Activated CD8-positive, alpha-beta memory T cell treated with anti-CD3 and anti-CD28 coated beads, Interleukin-2, amount 50 U/mL, for 1 hour (primary cell): ENCODE data around the gene EEF1AKMT2.

Experiments
- DNase-seq: peaks from one replicate; pipeline ENCODE4 v3.0.0-alpha.2; 2020; ENCODE audit errors: extremely low read depth

EEF1AKMT2 gene

DNA sequence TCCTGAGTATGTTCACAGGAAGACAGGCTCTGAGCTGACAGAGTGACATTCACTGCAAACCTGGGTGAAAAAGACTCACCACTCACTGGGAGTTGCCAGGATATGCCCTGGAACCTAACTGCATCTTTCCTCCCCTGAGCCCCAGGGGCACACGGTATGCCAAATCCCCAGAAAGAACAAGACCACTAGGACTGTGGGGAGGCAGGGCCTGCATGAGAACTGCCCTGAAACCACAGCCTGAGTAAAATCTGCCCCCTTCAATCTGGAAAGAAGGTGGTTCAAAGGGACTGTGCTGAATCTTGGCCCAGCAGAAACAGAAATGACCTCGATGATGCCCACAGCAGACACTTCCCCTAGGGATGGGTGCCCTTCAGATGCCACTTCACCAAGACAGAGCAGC lies 54.0 kb downstream of the EEF1AKMT2 start:
- no peak for DNase-seq

DNA sequence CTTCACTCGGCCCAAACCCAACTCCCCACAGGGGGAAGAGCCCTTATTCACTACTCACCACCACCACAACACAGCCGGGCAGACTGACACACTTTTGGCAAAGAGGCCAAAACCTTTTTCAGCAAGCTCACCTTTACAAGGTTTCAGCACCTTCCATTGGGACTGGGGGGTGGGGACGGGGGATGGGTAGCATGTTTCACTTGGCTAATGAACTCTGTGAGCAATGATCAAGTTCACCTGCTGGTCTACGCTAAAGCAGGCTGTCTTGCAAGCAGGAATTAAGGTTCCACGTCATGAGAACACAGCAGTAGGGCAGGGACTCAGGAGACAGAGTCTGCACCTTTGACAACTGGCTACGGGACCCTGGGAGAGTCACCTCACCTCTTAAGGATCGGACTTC lies 54.5 kb downstream of the EEF1AKMT2 start:
- no peak for DNase-seq

DNA sequence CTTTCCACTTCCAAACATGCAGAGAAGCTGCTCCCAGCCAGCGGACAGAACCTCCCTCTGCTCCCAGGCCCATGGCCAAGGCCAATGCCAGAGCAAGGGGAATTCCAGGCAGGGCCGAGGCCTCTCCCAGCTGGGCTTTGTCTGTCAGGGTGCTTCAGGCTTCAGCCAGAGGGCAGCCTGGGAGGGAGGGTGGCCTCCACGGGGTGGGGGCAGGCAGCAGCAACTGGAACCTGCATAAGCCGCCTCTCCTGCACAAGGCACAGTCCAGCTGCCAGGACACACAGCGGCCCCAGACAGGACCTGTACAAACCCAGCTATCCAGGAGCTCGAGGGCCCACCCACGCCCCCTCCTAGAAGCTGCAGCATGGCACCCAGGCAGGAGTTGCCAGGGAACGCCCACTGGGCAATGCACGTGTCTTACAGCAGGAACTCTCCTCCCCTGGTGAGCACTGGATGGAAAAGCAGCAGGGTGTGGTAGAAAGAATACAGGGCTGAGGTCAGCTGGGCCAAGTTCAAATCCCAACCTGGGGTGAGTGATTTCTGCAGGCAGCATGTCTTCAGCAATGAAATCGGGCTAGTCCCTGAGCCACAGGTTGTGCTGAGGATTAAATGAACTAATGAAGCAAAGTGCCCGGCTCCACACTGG lies 55.1 kb downstream of the EEF1AKMT2 start:
- DNase-seq: no peak

DNA sequence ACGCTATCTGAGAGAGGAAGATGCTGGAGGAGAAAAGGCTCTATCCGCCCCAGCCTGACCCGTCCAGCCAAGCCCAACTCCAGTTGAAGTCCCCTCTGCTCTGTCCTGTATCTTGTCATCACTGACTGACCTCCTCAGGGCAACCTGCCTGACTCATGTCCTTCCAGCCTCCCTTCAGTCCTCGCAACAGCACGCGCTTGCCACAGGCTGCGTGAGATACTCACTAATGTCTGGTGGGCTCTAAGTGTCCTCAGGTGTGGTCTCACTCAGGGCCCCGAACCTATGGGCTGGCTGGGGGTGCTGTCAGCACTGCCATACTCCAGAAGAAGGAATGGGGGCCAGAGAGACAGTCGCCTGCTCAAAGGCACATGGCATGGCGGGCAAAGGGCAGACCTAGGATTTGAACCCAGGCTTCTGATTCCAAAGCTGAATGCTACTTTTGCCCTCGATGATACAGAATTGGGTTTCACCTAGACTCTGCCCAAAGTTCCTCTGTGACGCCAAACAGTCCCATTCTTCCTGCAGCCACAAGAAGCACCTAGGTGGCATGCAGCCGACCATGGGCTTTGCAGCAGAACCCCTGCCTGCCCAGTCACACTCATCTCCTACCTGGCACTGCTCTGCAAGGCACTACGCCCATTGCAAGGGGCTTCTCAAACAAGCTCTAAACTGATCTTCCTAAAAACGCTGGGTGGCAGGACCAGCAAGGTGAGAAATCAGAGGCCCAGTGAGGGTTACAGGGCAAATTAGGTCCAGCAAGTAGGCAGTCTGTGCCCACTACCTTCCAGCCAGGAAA lies 56.0 kb downstream of the EEF1AKMT2 start:
- DNase-seq: no peak

DNA sequence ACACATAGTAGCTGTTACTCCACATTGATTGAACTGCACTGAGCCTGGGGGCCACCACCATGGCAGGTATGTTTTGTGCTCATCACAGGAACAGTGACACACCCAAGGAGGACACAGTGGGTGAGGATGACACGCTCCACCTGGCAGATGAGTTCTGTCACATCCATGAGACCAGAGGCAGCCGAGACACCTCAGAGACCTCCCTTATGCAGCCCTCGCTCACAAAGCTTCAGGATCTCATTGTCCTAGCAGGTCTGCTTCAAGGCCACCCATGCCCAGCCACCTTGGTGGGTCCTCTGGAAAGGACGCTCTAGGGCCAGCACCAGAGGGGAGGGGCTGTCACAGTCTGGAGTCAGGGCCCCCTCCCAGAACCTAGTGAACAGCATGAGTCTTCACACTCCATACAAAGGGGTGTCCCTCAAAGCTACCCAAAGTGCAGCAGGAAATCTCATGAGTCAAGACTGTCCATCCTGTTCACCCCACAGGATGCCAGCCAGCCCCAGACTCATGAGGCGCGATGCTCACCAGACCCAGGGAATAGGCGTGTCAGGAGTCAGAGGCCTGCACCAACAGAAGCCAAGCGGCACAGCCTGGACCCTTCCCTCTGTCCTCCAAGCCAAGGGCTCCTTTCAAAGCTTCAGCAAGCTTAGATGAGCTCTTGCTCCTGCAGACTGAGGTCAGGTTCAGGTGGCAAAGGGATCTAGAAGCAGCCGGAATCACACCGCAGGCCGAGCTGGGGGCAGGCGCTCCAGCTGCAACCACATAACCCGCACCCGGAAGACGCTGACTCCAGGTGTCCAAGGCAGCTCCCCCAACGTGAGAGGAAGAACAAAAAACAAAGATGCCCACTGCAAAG lies 57.1 kb downstream of the EEF1AKMT2 start:
- DNase-seq: no peak

DNA sequence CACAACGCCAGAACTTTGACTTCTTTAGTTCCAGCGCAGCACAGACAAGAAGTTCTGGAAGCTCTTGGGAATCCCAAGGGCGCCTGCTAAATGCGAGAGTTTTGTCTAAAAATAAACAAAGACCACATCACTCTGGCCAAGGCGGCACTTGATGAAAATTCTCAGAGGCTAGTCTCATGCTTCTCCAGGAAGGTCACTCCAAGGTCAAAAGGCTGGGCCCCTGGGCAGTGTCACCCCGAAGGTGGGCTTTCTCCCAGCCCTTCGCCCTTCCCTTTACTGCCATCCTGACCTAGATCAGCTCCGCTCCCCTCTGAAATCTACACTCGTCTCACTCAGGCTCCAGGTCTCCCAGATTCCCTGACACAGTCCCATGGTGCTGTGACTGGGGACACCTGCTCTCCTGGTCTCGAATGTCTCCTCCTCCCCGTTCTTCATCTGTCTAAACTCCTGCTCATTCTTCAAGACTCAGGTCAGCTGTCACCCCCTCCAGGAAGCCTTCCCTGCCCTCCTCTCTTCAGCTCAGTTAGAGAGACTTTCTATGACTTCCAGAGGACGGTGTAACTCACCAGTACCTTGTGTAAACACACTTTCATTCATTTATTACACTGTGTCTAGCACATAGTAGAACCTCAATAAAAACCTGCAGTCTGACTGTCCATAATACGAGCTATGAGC lies 58.0 kb downstream of the EEF1AKMT2 start:
- DNase-seq: no peak

DNA sequence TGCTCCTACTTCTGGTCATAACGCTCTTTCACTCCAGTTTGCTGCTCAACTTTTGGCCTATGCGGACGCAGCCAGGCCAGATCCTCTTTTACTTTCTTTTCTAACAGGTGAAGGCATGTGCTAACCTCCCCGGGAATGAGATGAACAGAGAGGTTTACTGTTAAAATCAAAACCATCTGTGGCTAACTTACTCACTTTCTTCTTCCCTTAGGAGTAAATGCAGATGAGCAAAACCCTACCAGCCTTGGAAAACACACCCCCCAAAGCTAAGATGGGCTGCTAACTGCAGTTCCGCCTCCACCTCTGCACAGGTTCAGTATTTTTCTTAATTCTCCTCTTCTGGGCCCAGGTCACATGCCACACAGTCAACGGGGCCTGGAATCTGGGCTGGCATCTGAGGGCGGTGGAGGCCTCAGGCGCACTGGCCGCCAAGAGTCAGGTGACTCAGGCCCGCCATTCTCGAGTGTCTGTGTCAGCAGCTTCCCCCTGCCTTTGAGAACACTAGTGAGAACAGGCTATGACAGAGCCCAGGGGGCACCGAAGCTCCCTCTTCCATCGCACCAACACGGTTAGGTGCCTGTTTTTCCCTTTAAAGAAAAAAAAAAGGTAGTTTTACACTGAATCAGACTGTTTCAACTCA lies 58.6 kb downstream of the EEF1AKMT2 start:
- no peak for DNase-seq

DNA sequence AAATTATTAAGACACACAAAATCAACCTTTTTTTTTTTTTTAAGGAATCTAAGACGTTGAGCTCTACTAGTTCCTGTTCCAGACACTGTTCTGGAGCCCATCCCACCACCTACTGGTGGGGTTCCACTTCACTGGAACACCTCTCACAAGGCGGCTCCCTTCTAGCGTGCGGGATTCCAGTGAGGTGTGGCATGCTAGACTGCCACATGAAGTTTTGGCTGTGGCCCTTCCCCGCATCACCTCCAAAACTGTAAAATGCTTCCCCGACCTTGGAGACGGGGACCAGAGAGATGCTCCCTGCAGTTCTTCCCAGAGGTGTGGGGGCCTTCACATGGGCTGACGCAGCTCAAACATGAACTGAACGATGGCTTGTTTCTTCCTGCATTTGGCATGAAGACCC lies 60.1 kb downstream of the EEF1AKMT2 start:
- DNase-seq: no peak

DNA sequence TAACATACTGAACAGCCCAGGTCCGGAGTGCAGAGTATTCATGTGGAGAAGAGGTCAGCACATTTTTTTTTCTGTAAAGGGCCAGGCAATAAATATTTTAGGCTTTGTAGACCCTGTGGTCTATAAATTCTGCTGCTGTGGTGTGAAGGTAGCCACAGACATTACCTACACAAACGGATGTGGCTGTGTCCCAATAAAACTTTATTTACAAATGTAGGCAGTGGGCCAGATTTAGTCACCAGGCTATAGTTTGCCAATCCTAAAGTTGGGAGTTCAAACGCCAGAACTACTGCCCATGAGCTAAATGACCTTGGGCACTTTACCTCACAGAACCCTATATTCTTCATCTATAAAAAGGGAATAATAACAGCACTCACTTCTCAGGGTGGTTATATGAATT lies 60.9 kb downstream of the EEF1AKMT2 start:
- no peak for DNase-seq

DNA sequence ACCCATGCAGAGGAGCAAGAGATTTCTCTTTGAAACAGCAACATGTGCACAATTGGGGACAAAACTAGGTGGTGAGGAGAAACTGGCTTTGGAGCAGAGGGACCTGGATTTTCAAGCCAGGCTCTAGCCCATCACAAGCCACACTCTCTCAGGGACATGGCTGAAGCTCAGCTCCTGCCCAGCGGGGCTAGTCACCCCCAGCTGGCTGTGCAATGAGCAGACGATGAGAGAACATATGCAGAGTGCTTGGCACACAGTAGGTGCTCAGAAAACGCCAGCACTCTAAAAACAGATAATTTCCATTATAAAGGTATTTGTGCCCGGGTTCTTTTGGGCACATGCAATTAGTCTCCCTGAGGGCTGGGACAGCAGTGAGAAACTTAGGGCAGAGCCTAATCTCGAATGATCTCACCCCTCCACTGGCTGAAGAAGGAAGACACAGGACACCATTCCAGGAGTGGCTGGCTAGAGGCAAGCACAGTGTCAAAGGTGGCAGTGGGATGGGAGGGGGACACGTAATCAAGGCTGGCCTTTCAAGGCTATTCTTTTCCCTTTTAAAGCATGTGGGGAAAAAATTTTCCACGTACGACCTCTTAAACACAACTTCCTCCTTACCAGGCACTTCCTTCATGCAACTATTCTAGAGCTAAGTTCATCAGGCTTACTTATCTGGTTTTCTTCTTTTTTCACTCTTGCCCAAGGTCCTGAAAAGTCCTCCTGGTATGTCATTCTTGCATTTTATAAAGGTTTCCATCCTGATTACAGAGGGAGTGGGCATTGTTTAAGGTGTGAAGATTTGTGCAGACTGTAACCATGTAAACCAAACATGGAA lies 62.6 kb downstream of the EEF1AKMT2 start:
- no peak for DNase-seq

DNA sequence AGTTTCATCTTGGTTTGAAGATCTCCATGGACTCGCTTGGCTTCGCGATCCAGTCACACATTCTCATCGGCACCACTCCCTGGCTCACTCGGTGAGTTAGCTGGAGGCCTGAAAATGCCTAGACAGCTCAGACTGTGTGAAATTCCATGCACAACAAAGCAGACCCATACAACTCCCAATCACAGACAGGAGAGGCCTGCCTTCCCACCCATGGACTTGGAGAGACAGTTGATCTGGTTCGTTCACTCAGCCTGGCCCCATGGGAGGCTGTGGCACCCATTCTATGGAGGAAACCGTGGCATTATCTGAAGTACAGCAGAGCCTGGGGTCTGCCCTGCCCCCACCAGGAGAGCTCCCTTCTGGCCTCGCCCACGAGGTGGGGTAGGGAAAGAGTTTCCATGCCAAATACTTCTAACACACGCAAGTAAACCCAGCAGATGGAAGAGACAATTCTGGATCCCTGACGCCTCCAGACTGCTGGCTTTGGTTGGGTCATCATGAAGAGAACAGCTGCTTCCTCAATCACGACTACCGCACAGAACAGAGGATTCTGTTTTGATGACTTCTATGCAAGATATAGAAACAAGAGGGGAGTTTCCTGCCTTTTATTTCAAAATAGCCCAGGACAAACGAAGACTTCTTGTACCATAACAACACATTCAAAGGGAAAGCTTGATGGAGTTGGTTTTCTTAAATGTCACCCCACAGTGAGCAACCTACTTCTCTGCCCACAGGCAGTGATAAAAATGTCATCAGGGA lies 63.4 kb downstream of the EEF1AKMT2 start:
- DNase-seq: no peak

DNA sequence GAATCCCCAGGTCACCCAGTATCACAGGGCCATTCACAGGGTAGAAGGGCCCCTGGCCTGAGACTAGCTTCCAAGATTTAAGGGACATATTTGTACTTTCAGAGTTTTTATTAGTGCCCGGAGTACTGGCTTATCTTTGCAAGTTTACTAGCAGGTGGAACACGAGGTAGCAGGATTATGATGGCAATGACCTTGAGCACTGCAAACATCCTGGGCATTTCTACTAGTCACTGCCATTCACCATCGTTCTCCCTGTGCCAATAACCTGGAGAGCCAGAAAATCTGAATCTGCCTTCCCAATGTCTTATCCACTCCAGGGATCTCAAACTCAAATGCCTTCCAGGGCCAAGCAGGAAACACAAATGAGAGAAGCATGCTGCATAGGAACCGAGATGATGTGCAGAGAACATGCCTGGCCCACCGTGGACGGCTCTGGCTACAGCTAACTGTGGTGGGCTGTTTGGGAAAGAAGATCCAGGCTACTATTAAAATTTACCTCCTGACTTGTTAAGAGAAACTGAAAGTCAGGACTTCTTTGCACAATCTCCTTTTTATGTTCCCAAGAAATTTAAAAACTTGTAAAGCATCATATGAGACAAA lies 64.2 kb downstream of the EEF1AKMT2 start:
- DNase-seq: no peak

DNA sequence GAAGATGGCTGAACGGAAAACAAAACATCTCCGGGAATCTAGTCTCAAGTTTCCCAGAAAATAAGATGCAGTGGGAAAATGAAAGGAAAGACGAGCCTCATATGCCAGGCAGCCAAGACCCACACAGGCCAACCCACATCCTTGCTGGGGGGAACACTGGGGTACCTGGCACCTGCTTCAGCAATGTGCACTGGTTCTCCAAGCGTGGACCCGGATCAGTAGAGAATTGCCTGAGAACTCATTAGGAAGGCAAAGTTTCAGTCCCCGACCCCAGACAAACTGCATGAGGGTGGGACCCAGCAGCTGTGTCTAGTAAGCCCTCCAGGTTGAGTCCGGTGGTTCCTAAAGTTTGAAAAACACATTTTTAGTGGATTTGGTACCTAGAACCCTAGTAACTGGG lies 65.9 kb downstream of the EEF1AKMT2 start:
- no peak for DNase-seq

DNA sequence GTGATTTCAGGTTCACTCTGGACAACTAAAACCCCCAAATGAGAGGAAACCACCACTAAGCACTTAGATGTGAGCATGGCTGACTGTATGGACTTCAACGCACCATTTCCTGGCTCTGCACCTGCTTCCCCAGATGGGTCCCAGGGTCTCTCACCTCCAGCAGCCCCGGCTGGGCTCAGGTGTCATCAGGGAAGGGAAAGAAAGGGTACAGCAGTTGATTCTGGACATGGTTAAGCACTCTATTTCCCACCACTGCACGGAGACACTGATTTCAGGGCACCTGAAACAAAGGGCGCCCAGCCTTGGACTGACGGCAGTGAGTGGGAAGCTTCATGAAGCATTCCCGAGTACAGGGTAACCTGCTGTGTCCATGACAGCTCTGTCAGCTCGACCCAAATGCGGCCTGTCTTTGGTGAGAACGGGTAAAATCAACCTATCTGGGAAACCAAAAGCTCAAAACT lies 66.5 kb downstream of the EEF1AKMT2 start:
- no peak for DNase-seq

DNA sequence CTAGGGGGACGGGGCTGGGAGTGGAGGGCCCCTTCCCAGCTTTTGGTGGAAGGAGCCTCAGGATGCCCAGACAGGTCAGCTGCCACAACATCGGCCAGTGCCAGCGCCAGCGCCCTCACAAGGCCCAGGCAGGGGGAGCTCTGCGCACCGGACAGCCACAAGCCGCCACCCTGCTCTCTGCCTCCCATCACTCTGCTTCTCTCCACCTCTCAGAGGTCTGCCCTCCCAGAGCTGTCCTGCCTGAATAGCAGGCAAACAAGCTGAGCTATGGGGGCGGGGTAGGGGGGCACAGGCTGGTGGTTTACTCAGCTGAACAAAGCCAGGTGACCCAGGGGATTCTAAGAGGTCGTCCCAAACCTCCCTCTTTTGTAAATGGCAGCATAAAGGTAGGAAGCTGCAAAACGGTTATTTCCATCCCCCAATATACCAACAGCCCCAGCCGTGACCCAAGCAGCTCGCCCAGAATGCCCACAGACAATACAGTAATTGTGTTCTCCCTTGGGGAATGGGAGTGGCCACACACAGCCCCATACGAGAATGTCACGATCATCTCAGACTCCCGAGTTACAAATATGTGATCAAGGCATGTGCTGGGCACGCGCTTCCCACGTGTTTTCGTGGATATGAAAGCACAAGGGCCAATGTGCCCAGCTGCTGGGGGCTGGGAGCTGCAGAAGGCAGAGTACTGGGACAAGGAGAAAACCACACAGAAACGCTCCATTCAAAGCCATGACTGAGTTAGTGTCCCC lies 67.2 kb downstream of the EEF1AKMT2 start:
- DNase-seq: no peak

DNA sequence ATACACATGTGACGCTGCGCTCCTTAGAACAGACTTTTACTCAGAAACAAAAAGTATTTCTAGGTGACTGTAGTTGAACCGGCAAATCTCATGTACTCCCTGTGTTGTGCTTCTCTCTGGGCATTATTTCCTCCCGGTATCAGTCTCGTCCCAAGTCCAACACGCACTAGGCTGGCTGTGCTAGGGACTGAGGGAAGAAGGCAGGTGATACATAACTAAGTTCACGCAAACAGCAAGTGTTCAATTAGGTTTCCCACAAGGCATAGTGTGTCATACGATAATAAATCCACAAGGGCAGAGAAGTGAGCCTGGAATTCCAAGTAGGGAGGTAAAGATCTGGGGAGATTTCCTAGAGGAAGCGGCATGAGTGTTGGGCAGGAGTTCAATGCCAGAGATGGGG lies 67.9 kb downstream of the EEF1AKMT2 start:
- DNase-seq: no peak

DNA sequence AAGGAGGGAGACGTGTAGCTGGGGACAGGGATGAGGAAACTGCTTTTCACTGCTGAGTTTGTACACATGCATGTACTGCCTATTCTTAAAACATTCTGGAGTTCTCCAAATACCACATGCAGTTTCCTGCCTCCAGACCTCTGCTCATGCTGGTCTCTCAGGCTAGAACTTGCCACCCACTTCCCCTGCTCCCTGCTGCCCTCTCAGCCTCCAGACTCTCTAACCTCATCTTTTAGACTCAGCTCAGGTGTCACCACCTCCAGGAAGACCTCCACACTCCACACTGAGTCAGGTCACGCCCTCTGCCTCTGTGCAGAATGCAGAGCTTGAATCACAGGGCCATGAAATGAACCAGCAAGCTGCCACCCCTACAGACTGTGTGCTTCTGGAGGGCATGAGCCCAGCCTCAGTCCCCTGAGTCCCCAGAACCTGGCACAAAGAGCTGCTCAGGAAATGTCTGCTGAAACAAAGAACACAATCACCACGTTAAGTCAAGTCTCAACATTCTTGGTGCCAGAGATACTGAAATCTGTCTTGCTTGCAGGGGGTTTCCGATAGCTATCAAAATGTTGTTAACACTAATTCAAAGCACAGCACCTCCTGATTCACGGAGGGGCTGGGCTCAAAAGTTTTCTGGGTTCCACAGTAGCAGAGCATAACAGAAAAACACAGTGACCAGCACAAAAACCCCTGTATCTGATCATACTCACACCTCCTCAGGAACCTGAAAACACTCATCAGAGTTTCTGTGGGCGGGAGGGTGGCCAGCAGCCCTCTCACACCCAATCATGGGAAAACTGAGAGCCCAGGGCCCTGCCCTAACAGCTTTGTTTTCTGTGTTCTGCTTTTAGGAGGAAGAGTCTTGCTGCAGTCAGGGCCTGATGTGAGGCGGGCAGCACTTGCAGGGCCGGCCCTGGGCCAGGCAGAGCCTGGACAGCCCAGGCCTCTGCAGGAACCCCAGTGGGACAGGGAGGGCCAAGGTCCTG lies 68.6 kb downstream of the EEF1AKMT2 start:
- no peak for DNase-seq
